PC-9 (cell line): ENCODE data around the gene DLG1. TPM values are rescaled to one million over a fixed set of nuclear protein-coding genes. Genes with fewer than 3 reads are reported as not detected.

ENCODE experiments used
- BruUV-seq: library from RNA; stranded (reverse); fragments of 400-500 nt; replicated peaks from 2 replicates; lab custom pipeline; 2021; lab: Mats Ljungman, UMichigan
- CTCF ChIA-PET: fragments of 300-600 bp; sonication (Branson Sonifier 250); formaldehyde crosslinking; loops from one replicate; lab custom pipeline; 2022; ENCODE audit warnings: antibody characterized with exemption; lab: Charles Lee
- POLR2A ChIA-PET: fragments of 300-600 bp; sonication (Branson Sonifier 250); formaldehyde crosslinking; loops from one replicate; lab custom pipeline; 2022; ENCODE audit warnings: antibody characterized with exemption; ENCODE audit not compliant: unreplicated experiment; lab: Charles Lee
- DNase-seq, 2 experiments: peaks; one replicate each; pipeline versions ENCODE4 v3.0.0 to v3.0.0-alpha.2; 2015 to 2022; ENCODE audit warnings: mixed read lengths in 1 of 2
- H2AFZ ChIP-seq: fragments of 200-600 bp; sonication (generic); 2 replicates; pipeline ENCODE4 v1.8.1; 2017; ENCODE audit warnings: antibody characterized with exemption
- H3F3A ChIP-seq: fragments of 200-600 bp; sonication (generic); 2 replicates; pipeline ENCODE4 v1.8.1; 2017; ENCODE audit warnings: antibody characterized with exemption, mild to moderate bottlenecking, low read depth; ENCODE audit not compliant: insufficient read depth
- H3K27ac ChIP-seq: fragments of 200-600 bp; sonication (generic); 2 replicates; pipeline ENCODE4 v1.6.1; 2016; ENCODE audit warnings: mixed run types
- H3K27me3 ChIP-seq: fragments of 200-600 bp; sonication (generic); 2 replicates; pipeline ENCODE4 v1.6.1; 2016; ENCODE audit warnings: low read depth, mixed run types; ENCODE audit not compliant: insufficient read depth
- H3K36me3 ChIP-seq: fragments of 200-600 bp; sonication (generic); 2 replicates; pipeline ENCODE4 v1.6.1; 2016; ENCODE audit warnings: low read depth, mixed run types
- H3K4me1 ChIP-seq: fragments of 200-600 bp; sonication (generic); replicated peaks from 2 replicates; pipeline ENCODE4 v1.6.1; 2016; ENCODE audit warnings: mixed run types; ENCODE audit not compliant: insufficient read depth
- H3K4me2 ChIP-seq: fragments of 200-600 bp; sonication (generic); 2 replicates; pipeline ENCODE4 v1.6.1; 2017; ENCODE audit warnings: mixed run types
- H3K4me3 ChIP-seq: fragments of 200-600 bp; sonication (generic); 2 replicates; pipeline ENCODE4 v1.6.1; 2016; ENCODE audit warnings: mixed run types
- H3K79me2 ChIP-seq: fragments of 200-600 bp; sonication (generic); 2 replicates; pipeline ENCODE4 v1.6.1; 2017; ENCODE audit warnings: low read depth, mixed run types
- H3K9me2 ChIP-seq: fragments of 200-600 bp; sonication (generic); 2 replicates; pipeline ENCODE4 v1.8.1; 2017; ENCODE audit warnings: mild to moderate bottlenecking; ENCODE audit not compliant: insufficient read depth
- H3K9me3 ChIP-seq: fragments of 200-600 bp; sonication (generic); 2 replicates; pipeline ENCODE4 v1.8.1; 2016; ENCODE audit warnings: low read depth; ENCODE audit not compliant: insufficient read depth
- H4K20me1 ChIP-seq: fragments of 200-600 bp; sonication (generic); 2 replicates; pipeline ENCODE4 v1.8.1; 2017; ENCODE audit not compliant: insufficient read depth
- CTCF ChIP-seq: fragments of 200-600 bp; sonication (generic); conservative IDR thresholded peaks from 2 replicates; pipeline ENCODE4 v1.6.1; 2017; ENCODE audit warnings: mixed run types, antibody characterized with exemption, mild to moderate bottlenecking, moderate library complexity
- EZH2 ChIP-seq: fragments of 200-600 bp; sonication (generic); IDR thresholded peaks from 2 replicates; pipeline ENCODE4 v1.8.0; 2017; ENCODE audit warnings: antibody characterized with exemption, low read depth
- intact Hi-C: fragments of 100-400 bp; cut with micrococcal nuclease; formaldehyde crosslinking; loops from one replicate; pipeline ENCODE4 v1.10.0; 2022; ENCODE audit not compliant: unreplicated experiment
- total RNA-seq: library from RNA; stranded (reverse); gene quantifications from 2 replicates; pipeline ENCODE4 v1.2.3, GENCODE V29; 2021

DLG1 gene
- total RNA-seq, 1 experiment from 2014 or later: 201 TPM

GRCh38 chr3:197114007-197114406, 184.4 kb downstream of the DLG1 start:
- DNase-seq: no peak
- peaks cover 72% of the 10 kb centered on the region for H3K36me3 ChIP-seq
- BruUV-seq: no TSS peak
- POLR2A ChIA-PET: no interaction called here
- no peak overlapping the region for H3K4me3 ChIP-seq
- no peak overlapping the region for H3K4me2 ChIP-seq
- no peak overlapping the region for H2AFZ ChIP-seq
- peaks cover 12% of the 10 kb centered on the region for H3K79me2 ChIP-seq
- TF ChIP-seq EZH2: no peak
- no peak for TF ChIP-seq CTCF
- no peaks in the 10 kb centered on the region for H3K27me3 ChIP-seq
- peaks cover 8% of the 10 kb centered on the region; the same call in 1 of the 2 replicates for H3K9me2 ChIP-seq
- CTCF ChIA-PET: no interaction called here
- peaks cover 24% of the 10 kb centered on the region for H3K4me1 ChIP-seq
- no peaks in the 10 kb centered on the region for H4K20me1 ChIP-seq
- no peak overlapping the region for H3K27ac ChIP-seq
- intact Hi-C loops: no loop called here
- peaks cover 39% of the 10 kb centered on the region for H3F3A ChIP-seq
- H3K9me3 ChIP-seq: no peaks in the 10 kb centered on the region

- no peaks in the 10 kb centered on the region for H3K27me3 ChIP-seq
- peaks cover 71% of the 10 kb centered on the region for H3K36me3 ChIP-seq
- intact Hi-C loops: no loop called here
- H3K9me2 ChIP-seq: peaks cover 8% of the 10 kb centered on the region; the same call in 1 of the 2 replicates
- BruUV-seq: no TSS peak
- H2AFZ ChIP-seq: no peak overlapping the region
- TF ChIP-seq CTCF (no peak), EZH2 (no peak)
- POLR2A ChIA-PET: no interaction called here
- H3K4me1 ChIP-seq: peaks cover 4% of the 10 kb centered on the region
- H3F3A ChIP-seq: peaks cover 24% of the 10 kb centered on the region
- no peak overlapping the region for H3K4me2 ChIP-seq
- no peak overlapping the region for H3K4me3 ChIP-seq
- no peaks in the 10 kb centered on the region for H3K9me3 ChIP-seq
- peaks cover 12% of the 10 kb centered on the region for H3K79me2 ChIP-seq
- CTCF ChIA-PET: interaction anchor here (0.6 kb wide), 1 partner anchor 33 kb away, joined by 3 read pairs; no protein-coding TSS in a partner anchor
- no peak overlapping the region for H3K27ac ChIP-seq
- H4K20me1 ChIP-seq: no peaks in the 10 kb centered on the region
- DNase-seq: no peak
Measured at GRCh38 chr3:197111685-197112084, 186.7 kb downstream of the DLG1 start.

- no peaks in the 10 kb centered on the region for H3K4me1 ChIP-seq
- no peaks in the 10 kb centered on the region for H3K9me3 ChIP-seq
- no peak overlapping the region for H3K4me3 ChIP-seq
- BruUV-seq: no TSS peak
- H2AFZ ChIP-seq: no peak overlapping the region
- no peak overlapping the region for H3K4me2 ChIP-seq
- no peak overlapping the region for H3K27ac ChIP-seq
- H3K36me3 ChIP-seq: peaks cover 53% of the 10 kb centered on the region
- ChIA-PET CTCF (no interaction called here), POLR2A (no interaction called here)
- H3F3A ChIP-seq: peaks cover 30% of the 10 kb centered on the region
- H3K79me2 ChIP-seq: 0 out of 2 replicates have a peak, but pooled peaks cover 5% of the 10 kb centered on the region
- H3K27me3 ChIP-seq: no peaks in the 10 kb centered on the region
- no peak for DNase-seq
- H3K9me2 ChIP-seq: no peaks in the 10 kb centered on the region
- H4K20me1 ChIP-seq: peaks cover 20% of the 10 kb centered on the region; the same call in 1 of the 2 replicates
- intact Hi-C loops: no loop called here
- TF ChIP-seq CTCF: no peak
- TF ChIP-seq EZH2: no peak
Measured at GRCh38 chr3:197105786-197106185, 192.6 kb downstream of the DLG1 start.
